ENCODE data around the gene SEPTIN10.

SEPTIN10 gene

DNA sequence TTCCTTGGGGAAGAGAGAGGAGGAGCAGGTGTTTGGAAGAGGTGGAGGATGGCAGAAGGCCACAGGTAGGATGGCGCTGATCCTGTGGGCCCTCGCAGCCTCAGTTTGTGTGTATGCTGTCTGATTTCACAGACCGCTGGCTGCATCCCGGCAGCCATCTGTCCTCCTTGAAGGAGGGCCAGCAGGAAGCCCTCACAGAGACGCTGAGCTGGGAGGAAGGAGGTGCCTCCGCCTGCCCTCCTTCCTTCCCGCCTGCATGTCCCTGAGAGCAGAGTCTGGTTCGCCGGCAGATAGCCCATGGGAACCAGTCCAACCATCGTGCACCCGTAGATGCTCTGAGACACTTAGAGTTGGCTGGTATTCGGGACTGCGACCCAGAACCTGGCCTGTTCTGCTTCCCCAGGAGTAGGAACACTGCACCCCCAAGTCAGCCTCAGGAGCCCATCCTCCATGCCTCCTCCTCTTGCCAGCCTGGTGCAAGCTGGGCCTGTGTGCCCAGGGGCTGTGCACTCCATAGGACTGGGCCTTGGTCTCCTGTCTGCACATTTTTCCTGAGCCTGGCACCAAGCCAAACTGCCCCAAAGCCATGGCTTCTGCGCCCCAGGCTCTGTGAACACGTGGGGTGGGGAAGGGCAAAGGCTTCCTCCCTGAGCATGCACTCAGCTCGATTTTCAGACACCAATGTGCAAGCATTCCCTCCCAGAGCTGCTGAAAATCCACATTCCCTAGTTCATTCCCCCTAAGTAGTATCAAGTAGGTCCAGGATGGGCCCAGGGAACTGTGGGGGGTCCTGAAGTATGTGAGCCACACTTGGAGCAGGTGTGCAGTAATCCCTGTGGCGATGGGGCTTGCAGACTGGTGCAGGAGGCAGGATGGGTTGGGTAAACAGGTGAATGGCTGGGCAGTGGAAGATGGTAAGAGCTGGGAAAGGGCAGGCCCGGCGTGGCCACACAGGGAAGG, 115.6 kb downstream of the SEPTIN10 start:
- DNase-seq (ENCODE audit: low spot score): no peak

DNA sequence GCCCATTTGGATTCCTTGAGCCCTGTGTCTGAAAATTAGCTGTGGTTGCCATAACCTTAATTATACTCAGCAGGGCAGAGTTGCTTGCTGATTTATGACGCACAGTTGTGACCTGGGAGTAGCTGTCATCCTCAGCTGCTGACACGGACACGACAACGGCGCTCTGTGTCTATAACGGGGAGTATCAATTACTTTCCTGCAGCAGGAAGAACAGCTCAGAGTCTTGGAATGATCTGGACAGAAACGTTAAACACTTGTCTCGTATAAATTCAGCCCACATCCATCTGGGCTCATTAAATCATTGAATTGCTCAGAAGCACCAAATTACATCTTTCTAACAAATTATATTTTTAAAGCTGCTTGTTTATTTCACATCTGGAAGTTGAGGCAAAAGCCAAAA, 116.3 kb downstream of the SEPTIN10 start:
- no peak for DNase-seq (ENCODE audit: low spot score)

DNA sequence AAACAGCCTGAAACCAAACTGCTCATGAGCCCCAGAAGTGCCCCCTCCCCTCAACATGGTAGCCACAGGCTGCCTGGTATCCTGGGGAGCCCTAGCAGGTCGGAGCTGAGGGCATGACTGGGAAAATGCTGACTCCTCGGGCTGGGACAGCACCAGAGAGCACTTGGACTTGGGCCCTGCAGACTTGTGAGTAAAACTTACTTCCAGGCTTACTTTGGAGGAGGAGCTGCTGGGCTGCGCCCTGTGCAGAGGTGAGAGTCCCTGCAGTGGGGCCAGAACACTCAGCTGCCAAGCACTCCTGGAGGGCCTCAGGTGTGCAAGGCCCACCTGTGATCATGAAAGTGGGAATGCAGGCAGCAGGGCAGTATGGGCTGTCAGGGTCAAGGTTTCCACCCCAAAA, 119.4 kb downstream of the SEPTIN10 start:
- DNase-seq (ENCODE audit: low spot score): no peak

DNA sequence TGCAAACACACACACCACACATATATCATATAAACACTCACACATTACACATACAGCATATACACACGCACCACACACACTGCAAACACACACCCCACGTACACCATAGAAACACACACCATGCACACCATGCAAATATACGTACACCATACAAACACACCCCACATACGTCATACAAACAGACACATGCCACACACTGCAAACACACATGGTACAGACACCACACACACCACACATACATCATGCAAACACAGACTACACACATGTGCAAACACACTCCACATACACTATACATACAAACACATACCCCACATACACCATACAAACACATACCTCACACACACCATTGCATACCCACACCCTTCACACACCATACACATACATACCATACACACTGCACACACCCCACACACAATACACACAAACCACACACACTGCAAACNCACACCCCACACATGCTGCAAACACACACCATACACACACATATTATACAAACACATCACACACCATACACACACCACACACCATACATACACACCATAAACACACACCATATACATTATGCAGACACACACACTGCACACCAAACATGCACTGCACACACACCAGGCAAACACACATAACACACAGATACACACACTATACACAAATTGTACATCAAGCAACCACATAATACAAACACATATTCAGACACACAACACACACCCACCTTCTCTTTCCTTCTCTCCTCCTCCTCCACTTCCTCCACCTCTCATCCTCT, 120.4 kb downstream of the SEPTIN10 start:
- no peak for DNase-seq (ENCODE audit: low spot score)

Data from SW480 (cell line).